ENCODE data around the gene SLC16A6. TPM values are rescaled to one million over a fixed set of nuclear protein-coding genes. Genes with fewer than 3 reads are reported as not detected.
"Not testable (repeated sequence)": the region's sequence is repeated elsewhere in the genome, so short reads cannot be mapped to it uniquely, and the experiment has no call there.

Gene SLC16A6
- total RNA-seq, 1 donor from 2014 or later = 0.23 TPM

DNA sequence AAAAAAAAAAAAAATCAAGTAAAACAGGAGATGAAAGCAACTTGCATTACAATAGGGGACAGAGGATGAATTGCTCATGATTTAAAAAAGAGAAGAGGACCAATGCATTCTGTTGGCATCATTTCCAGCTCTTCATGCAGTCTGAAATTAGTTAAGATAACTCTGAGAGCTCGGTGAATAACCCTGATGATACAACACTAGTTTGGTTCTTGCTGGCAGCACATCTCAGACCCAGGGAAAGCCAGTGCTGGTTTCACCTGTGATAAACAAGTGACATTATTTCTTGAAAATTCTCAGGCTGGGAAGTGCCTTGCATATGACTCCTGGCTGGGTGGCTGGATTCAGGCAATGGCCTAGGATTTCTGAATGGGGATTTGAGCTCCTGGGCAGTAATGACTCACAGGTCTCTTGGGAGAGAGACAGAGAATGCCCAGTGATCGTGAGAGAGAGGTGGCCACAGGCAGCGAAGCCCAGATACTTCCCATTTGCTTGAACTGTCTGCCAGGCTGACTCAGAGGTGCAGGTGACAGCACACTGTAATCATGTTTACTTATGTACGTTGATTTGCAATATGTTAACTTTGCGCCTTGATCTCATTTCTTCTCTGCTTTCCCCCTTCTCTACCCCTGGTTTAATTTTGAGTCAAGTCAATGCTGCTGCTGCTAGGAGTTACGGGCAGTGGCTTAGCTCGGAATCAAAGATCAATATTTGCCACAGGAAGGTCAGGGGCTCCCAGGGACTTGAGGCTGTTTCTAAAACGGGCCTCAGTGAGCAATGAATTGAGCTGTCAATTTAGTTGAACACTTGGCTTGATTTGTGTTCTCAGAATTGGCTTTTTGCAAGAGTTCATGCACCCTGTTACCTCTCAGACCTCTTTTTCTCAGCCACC, 27.4 kb upstream of the SLC16A6 start:
- Mint-ChIP-seq H3K9me3 (no peaks in the 10 kb centered on the region), H3K4me1 (peaks cover 50% of the 10 kb centered on the region), H3K36me3 (ENCODE audit: low read depth) (no peaks in the 10 kb centered on the region), H3K27me3 (ENCODE audit: low read depth) (no peaks in the 10 kb centered on the region), H3K27ac (ENCODE audit: unreplicated experiment) (peak overlapping the region; percentile 24), H3K4me3 (peak overlapping the region; percentile 19)
- DNase-seq (ENCODE audit: low read depth, low spot score) = no peak
- TF ChIP-seq, protein P1, sequence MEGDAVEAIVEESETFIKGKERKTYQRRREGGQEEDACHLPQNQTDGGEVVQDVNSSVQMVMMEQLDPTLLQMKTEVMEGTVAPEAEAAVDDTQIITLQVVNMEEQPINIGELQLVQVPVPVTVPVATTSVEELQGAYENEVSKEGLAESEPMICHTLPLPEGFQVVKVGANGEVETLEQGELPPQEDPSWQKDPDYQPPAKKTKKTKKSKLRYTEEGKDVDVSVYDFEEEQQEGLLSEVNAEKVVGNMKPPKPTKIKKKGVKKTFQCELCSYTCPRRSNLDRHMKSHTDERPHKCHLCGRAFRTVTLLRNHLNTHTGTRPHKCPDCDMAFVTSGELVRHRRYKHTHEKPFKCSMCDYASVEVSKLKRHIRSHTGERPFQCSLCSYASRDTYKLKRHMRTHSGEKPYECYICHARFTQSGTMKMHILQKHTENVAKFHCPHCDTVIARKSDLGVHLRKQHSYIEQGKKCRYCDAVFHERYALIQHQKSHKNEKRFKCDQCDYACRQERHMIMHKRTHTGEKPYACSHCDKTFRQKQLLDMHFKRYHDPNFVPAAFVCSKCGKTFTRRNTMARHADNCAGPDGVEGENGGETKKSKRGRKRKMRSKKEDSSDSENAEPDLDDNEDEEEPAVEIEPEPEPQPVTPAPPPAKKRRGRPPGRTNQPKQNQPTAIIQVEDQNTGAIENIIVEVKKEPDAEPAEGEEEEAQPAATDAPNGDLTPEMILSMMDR (conservative IDR thresholded peaks at IDR 0.05) = no peak

DNA sequence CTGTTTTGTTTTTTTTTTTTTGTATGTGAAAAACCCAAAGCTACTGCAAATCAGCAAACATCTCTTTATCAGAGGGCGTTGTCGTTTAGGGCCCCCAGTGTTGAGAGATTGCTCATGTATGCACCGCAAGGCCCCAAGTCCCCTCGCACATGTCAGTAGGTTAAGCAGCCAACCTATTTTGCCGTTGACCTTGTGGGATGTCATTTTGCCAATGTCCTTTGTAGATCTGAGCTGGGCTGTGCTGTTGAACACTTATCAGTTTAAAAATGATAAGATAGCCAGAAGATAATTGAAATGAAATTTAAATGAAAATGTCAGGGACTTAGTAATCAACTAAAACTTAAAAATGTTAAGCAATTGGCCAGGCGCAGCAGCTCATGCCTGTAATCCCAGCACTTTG, 26.5 kb upstream of the SLC16A6 start:
- H3K27me3 Mint-ChIP-seq (ENCODE audit: low read depth) = no peaks in the 10 kb centered on the region
- TF ChIP-seq, protein P1 (conservative IDR thresholded peaks at IDR 0.05) = no peak
- DNase-seq (ENCODE audit: low read depth, low spot score) = no peak
- no peaks in the 10 kb centered on the region for H3K36me3 Mint-ChIP-seq (ENCODE audit: low read depth)
- peaks cover 55% of the 10 kb centered on the region for H3K4me1 Mint-ChIP-seq
- no peak overlapping the region for H3K27ac Mint-ChIP-seq (ENCODE audit: unreplicated experiment)
- H3K4me3 Mint-ChIP-seq = no peak overlapping the region
- no peaks in the 10 kb centered on the region for H3K9me3 Mint-ChIP-seq

DNA sequence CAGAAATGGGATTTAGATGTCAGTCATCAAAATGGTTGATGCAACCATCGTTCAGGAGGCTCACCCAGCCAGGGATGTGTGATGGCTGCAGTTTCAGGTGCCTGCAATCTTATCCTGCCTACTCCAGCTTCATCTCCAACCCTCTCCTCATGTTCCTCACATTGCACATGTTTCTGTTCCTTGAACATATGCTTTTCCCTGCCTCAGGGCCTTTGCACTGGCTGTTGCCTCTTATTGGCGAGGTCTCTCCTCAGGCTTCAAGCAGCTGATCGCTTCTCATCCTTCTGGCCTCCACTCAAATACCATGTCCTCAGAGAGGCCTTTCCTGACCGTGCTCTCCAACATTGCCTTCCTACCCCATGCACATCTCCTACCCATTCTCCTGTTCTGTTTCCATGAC, 25.0 kb upstream of the SLC16A6 start:
- Mint-ChIP-seq H3K9me3 (no peaks in the 10 kb centered on the region), H3K36me3 (ENCODE audit: low read depth) (peaks cover 3% of the 10 kb centered on the region), H3K4me1 (peaks cover 58% of the 10 kb centered on the region), H3K27me3 (ENCODE audit: low read depth) (no peaks in the 10 kb centered on the region), H3K27ac (ENCODE audit: unreplicated experiment) (peak overlapping the region; percentile 85), H3K4me3 (no peak overlapping the region)
- TF ChIP-seq, protein P1 (conservative IDR thresholded peaks at IDR 0.05) = no peak
- no peak for DNase-seq (ENCODE audit: low read depth, low spot score)

DNA sequence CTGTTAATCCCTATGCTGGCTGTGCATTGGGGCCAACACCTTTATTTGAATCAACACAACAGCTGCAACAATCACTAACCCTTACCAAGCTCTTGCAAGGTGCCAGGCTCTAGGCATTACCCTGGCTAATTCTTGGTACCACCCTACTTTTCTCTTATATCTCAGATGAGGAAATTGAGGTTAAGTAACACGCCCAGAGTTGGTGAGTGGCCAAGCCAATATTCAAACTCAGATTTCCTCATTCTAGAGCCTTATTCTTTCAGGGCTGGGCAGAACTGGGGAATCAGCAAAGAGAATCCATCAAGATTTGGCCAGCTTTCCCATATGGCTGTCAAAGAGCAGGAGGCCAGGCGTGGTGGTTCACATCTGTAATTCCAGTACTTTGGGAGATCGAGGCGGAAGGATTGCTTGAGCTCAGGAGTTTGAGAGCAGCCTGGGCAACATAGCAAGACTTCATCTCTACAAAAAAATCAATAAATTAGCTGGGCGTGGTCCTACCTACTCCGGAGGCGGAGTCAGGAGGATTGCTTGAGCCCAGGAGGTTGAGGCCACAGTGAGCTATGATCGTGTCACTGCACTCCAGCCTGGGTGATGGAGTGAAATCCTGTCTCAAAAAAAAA, 24.1 kb upstream of the SLC16A6 start:
- Mint-ChIP-seq H3K4me3 (no peak overlapping the region), H3K4me1 (peaks cover 49% of the 10 kb centered on the region), H3K36me3 (ENCODE audit: low read depth) (peaks cover 3% of the 10 kb centered on the region), H3K9me3 (no peaks in the 10 kb centered on the region), H3K27ac (ENCODE audit: unreplicated experiment) (no peak overlapping the region), H3K27me3 (ENCODE audit: low read depth) (no peaks in the 10 kb centered on the region)
- TF ChIP-seq, protein P1 (conservative IDR thresholded peaks at IDR 0.05) = no peak
- DNase-seq (ENCODE audit: low read depth, low spot score) = no peak

DNA sequence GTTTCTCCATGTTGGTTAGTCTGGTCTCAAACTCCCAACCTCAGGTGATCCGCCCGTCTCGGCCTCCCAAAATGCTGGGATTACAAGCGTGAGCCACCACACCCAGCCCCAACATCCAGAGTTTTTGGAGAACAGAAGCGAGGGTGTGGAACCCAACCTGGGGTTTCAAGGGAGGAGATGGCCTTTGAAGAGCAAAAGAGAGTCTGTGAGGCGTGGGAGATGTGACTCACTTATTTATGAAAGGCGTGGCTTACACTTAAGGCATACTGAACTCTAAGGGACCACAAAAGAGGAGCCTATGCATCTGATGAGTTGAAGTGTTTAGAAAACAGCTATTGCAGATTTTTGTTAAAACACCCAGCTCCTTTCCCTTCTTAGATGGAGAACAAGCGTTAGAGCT, 19.2 kb upstream of the SLC16A6 start:
- TF ChIP-seq, protein P1 (conservative IDR thresholded peaks at IDR 0.05) = no peak
- DNase-seq (ENCODE audit: low read depth, low spot score) = no peak
- H3K4me1 Mint-ChIP-seq = peaks cover 24% of the 10 kb centered on the region
- H3K9me3 Mint-ChIP-seq = peaks cover 8% of the 10 kb centered on the region
- H3K27me3 Mint-ChIP-seq (ENCODE audit: low read depth) = no peaks in the 10 kb centered on the region
- no peak overlapping the region for H3K4me3 Mint-ChIP-seq
- H3K36me3 Mint-ChIP-seq (ENCODE audit: low read depth) = peaks cover 14% of the 10 kb centered on the region
- H3K27ac Mint-ChIP-seq (ENCODE audit: unreplicated experiment) = no peak overlapping the region

DNA sequence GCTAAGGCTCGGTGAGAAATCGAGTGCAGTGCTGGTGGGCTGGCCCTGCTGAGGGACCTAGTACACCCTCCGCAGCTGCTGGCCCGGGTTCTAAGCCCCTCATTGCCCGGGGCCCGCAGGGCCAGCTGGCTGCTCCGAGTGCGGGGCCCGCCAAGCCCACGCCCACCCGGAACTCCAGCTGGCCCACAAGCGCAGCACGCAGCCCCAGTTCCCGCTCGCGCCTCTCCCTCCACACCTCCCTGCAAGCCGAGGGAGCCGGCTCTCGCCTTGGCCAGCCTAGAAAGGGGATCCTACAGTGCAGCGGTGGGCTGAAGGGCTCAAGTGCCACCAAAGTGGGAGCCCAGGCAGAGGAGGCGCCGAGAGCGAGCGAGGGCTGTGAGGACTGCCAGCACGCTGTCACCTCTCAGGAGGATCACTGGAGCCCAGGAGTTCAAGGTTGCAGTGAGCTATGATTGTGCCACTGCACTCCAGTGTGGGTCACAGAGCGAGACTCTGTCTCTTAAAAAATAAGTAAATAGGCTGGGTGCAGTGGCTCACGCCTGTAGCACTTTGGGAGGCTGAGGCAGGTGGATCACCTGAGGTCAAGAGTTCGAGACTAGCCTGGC, 18.2 kb upstream of the SLC16A6 start:
- H3K27ac Mint-ChIP-seq (ENCODE audit: unreplicated experiment); DNase-seq (ENCODE audit: low read depth, low spot score); H3K27me3 Mint-ChIP-seq (ENCODE audit: low read depth); H3K4me3 Mint-ChIP-seq; H3K9me3 Mint-ChIP-seq: not testable (repeated sequence)
- H3K36me3 Mint-ChIP-seq (ENCODE audit: low read depth) = peaks cover 14% of the 10 kb centered on the region
- H3K4me1 Mint-ChIP-seq = peaks cover 24% of the 10 kb centered on the region

DNA sequence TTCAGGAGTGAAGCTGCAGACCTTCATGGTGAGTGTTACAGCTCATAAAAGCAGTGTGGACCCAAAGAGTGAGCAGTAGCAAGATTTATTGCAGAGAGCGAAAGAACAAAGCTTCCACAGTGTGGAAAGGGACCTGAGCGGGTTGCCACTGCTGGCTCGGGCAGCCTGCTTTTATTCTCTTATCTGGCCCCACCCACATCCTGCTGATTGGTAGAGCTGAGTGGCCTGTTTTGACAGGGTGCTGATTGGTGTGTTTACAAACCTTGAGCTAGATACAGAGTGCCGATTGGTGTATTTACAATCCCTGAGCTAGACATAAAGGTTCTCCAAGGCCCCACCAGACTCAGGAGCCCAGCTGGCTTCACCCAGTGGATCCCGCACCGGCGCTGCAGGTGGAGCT, 17.6 kb upstream of the SLC16A6 start:
- not testable (repeated sequence) for H3K27me3 Mint-ChIP-seq (ENCODE audit: low read depth); H3K4me3 Mint-ChIP-seq; H3K27ac Mint-ChIP-seq (ENCODE audit: unreplicated experiment); H3K9me3 Mint-ChIP-seq; DNase-seq (ENCODE audit: low read depth, low spot score)
- H3K4me1 Mint-ChIP-seq = peaks cover 24% of the 10 kb centered on the region
- peaks cover 14% of the 10 kb centered on the region for H3K36me3 Mint-ChIP-seq (ENCODE audit: low read depth)
